Measurements from ENCODE around the gene XDH.
A peak's percentile ranks its signal among the peaks of the same experiment; 100 is the strongest.

The XDH gene

GRCh38 chr2:31414601-31415241, at the start of gene XDH:
TSS of gene XDH (minus strand) at chr2:31414742. CDS start at chr2:31414666, 76 bp downstream.
- DNase-seq: peak; percentile 43

DNA sequence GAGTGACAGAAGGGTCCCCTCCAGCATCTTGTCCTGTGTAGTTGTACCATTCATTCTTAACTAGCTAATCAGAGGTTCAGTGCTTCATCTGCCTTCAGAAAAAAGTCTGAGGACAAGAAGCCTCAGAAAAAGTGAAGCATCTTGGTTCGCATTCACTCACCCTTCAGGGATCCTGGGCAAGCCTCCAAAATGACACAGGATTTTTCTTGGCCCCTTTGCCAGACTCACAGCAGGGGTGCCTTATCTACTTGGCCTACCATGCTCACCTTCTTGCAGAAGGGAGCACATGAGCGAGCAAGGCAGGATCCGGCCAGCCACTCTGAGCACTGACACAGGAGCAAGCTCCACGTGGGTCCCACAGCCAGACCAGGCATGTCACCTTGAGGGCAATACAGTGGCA, 43.1 kb upstream of the XDH start:
- no peak for DNase-seq

- no peak for DNase-seq
These were observed 32.3 kb upstream of the XDH start for GRCh38 chr2:31446848-31447247.

DNA sequence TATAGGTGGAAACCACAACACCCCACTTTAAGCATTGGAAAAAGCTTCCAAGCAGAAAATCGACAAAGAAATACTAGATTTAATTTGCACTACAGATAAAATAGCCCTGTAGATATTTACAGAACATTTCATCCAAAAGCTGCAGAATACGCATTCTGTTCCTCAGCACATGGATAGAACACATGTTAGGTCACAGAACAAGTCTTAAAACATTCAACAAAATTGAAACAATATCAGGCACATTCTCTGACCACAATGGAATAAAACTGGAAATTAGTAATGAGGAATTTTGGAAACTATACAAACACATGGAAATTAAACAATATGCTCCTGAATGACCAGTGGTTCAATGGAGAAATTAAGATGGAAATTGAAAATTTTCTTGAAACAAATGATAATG, 27.8 kb upstream of the XDH start:
- no peak for DNase-seq

DNA sequence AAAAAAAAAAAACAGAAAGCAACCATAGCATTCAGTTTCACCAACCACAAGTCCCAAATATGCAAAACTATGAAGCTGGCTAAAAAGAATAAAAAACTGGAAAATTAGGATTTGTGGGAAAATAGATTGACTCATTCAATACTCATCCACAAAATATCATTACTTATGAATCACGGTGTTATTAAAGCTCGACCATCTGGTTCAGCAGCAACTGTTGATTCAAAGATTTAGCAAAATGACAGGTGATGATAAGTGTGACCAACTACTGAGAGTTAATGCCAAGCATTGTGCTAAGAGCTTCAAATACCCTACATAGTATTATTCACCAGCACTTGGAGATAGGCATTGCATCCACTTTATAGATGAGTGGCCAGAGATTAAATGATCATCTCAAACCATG, 26.2 kb upstream of the XDH start:
- DNase-seq: no peak

- no peak for DNase-seq
These were observed 20.4 kb upstream of the XDH start for GRCh38 chr2:31434911-31435310.

- DNase-seq: no peak
These were observed 19.0 kb upstream of the XDH start for GRCh38 chr2:31433541-31433940.

- DNase-seq: no peak
These were observed 16.1 kb upstream of the XDH start for GRCh38 chr2:31430439-31431165.

GRCh38 chr2:31429759-31430438, 15.4 kb upstream of the XDH start:
- DNase-seq: no peak

GRCh38 chr2:31429040-31429439, 14.5 kb upstream of the XDH start:
- DNase-seq: no peak

GRCh38 chr2:31428001-31428418, 13.5 kb upstream of the XDH start:
- no peak for DNase-seq

DNA sequence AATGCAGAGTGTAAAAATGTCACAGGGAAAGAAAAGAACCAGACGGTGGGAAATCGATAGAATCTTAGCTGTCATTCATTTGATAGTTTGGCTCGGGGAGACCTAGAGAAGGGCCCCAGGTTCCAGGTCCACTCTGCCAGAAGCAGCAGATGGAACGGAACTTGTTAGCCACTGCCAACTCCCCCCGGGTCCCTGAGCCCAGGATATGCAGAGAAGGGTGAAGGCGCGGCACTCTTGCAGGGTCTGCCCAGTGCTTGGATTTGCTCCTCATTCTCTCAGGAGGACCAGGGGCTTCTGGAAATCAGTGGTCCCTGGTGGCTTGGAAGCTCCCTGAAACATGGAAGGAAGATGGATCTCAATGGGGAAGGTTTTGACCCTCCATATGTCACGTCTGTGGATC, 11.6 kb upstream of the XDH start:
- no peak for DNase-seq

DNA sequence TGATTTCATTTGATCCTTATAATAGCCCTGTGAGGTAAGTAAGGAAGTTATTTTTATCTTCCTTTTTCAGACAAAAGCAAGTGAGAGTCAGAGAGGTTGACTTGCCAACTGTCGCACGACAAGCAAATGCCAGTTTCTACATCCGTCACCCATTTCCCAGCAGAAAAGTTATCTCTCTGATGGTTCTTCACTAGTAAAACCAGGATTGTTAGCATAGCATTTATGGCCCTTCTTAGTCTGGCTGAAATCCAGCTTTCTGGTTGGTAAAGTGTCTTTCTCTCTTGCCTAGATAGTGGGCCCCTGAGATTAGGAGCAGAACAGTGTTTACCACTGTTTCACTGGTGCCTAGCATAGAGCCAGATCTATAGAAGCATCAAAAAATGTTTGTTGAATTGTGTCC, 7.1 kb upstream of the XDH start:
- DNase-seq: no peak

- DNase-seq: no peak
These were observed 6.4 kb upstream of the XDH start for GRCh38 chr2:31420936-31421335.

DNA sequence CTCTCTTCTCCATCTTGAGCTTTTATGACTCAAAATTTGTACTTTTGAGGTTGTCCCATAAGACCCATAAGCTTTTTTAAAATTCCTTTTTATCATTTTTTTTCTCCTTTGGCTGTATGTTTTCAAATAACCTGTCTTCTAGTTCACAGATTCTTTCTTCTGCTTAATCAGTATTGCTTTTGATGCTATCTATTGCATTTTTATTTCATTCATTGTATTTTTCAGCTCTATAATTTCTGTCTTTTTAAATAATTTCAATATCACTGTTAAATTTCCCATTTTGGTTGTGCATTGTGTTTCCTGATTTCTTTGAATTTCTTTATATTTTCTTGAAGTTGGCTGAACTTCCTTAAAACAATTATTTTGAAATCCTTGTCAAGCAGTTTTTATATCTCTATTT, 4.8 kb upstream of the XDH start:
- no peak for DNase-seq

DNA sequence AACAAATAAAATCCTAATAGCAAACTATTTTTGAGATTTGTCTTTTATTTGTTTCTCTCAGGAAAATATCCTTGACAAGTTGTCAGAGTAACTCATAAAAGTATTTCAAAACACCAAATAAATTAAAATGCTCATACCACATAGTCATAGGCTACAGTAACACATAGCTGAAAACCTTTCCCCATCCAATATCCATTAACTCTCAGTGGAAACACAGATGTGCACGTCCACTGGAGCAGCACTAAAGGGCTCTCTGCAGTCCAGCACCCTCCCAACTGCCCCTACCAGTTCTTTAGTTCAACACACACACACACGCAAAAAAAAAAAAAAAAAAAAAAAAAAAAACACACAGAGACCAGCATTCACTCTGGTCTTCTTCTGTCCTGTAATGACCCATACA, 879 bp upstream of the XDH start:
- DNase-seq: no peak

- DNase-seq: peak; percentile 15
These were observed 536 bp downstream of the XDH start for GRCh38 chr2:31413862-31414550.

DNA sequence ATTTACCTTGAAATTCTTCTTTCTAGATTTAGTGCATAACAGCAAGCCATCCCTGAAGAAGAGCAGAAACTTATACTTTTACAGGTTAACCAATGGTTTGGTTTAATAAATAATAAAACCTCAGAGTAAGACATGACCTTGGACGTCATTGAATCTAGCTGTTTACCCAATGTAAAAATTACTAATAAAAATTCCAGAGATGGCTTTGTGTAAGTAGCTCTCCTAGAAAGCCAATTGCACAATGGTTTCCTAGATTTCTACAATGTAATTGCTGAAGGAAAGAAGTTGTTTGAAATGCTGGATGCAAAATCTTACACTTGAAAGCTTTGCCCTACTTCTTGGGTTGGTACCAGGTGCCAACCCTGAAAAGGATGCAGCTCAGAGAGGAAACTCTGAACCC, 1.5 kb downstream of the XDH start:
- no peak for DNase-seq

- DNase-seq: no peak
These were observed 2.8 kb downstream of the XDH start for GRCh38 chr2:31411771-31412170.

DNA sequence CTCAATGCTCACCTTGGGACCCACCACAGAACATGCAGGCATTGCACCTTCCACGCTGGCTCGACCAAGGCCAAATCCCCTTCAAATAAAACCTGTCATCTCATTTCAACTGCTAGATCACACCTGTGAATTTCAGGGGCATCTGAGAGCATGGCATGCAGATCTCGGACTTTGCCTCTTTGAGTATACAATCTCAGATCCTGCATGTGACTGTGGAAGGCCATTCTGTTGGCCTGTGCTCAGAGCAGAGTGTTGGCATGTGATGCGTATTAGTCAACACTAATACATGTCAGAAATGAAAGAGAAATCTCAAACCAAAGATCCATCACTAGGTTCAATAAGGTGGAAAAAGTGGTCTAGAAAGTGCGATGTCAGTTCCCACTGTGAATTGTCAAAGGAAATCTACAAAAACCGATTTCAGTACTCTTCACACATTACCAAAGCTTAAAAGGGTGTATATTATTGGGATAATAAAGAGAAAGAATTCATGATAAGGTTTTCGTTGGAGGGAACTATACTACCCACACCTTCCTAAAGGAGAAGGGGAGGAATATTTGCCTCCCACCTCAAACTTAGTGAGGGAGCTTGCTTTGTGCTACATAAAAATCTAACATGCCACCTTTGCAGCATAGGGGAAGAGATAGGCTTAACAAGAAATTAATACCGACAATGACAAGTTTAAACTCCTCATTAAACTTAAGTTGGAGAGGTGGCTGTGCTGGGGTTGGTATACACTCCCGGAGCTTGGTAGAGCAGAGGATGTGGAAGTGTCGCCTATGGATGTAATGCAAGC, 7.8 kb downstream of the XDH start:
- DNase-seq: no peak

DNA sequence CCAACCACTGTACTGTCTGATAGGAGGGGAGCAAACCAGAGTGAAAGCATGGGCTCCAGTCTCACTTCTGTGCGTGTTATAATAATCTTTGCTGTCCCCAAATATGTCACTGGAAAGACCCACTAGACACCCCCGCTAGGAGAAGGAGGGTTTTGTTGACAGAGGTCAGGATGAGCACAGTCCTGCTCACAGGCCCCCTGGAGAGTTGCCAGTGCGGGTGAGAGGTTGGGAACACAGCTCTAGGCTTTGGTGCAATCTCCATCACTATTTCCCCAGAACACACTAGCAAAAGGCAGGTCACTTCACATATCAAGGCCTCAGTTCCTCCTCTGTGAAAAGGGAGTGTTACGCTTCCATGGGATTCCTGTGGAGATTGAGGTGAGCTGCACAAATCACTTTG, 9.7 kb downstream of the XDH start:
- no peak for DNase-seq

DNA sequence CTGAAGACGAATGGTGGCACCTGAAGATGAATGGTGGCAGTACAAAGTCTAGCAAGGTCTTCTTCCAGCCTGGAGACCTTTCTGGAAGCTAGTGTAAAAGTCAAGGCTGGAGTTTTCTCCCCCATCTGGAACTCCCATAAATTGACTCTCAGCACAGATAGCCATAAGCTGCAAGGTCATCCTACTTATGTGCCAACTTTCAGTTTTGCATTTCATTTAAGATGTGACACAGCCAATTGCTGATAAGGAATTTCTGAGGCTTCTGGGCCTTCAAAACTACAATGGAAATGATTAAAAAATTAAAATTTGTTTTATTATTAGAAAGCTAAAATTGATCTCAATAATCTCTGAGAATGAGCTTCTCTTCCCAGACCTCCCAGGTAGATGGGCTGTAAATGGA, 10.2 kb downstream of the XDH start:
- no peak for DNase-seq

GRCh38 chr2:31402388-31402787, 12.2 kb downstream of the XDH start:
- DNase-seq: no peak
